ENCODE measurements around the gene PDZK1.
"Not testable (repeated sequence)": the region's sequence is repeated elsewhere in the genome, so short reads cannot be mapped to it uniquely, and the experiment has no call there.

GRCh38 chr1:145684858-145685257 is 22.3 kb downstream of the PDZK1 start:
- not testable (repeated sequence) for TF ChIP-seq EZH2 (IDR thresholded peaks at IDR 0.05; ENCODE audit: low read depth); CTCF (conservative IDR thresholded peaks at IDR 0.05)

All from PC-9 (cell line).